KMS-11 (cell line): ENCODE results near the gene CPNE2.

Experiments
- H2AFZ ChIP-seq: fragments of 200-600 bp; sonication (generic); 2 replicates; pipeline ENCODE4 v1.6.1; 2016; ENCODE audit warnings: antibody characterized with exemption, mixed run types, low read depth
- H3K27ac ChIP-seq: fragments of 200-600 bp; sonication (generic); 2 replicates; pipeline ENCODE4 v1.6.1; 2016; ENCODE audit warnings: mild to moderate bottlenecking, mixed run types
- H3K27me3 ChIP-seq: fragments of 200-600 bp; sonication (generic); 2 replicates; pipeline ENCODE4 v1.6.1; 2017; ENCODE audit warnings: mild to moderate bottlenecking, low read depth, mixed run types, moderate library complexity; ENCODE audit not compliant: insufficient read depth
- H3K36me3 ChIP-seq: fragments of 200-600 bp; sonication (generic); 2 replicates; pipeline ENCODE4 v1.6.1; 2017; ENCODE audit warnings: mild to moderate bottlenecking, mixed run types; ENCODE audit not compliant: insufficient read depth
- H3K4me1 ChIP-seq: fragments of 200-600 bp; sonication (generic); 2 replicates; pipeline ENCODE4 v1.6.1; 2016; ENCODE audit warnings: mild to moderate bottlenecking, low read depth, mixed run types; ENCODE audit not compliant: poor library complexity, severe bottlenecking
- H3K4me2 ChIP-seq: fragments of 200-600 bp; sonication (generic); 2 replicates; pipeline ENCODE4 v1.7.0; 2016; ENCODE audit warnings: mild to moderate bottlenecking, mixed run types
- H3K4me3 ChIP-seq: fragments of 200-600 bp; sonication (generic); IDR thresholded peaks from 2 replicates; pipeline ENCODE4 v1.6.1; 2017; ENCODE audit warnings: low read depth, low read length, mixed read lengths; ENCODE audit not compliant: insufficient read depth
- H3K79me2 ChIP-seq: fragments of 200-600 bp; sonication (generic); 2 replicates; pipeline ENCODE4 v1.6.1; 2016; ENCODE audit warnings: low read depth, mixed run types; ENCODE audit not compliant: insufficient read depth
- H3K9ac ChIP-seq: fragments of 200-600 bp; sonication (generic); 2 replicates; pipeline ENCODE4 v1.6.1; 2016; ENCODE audit warnings: mild to moderate bottlenecking, mixed run types
- H4K20me1 ChIP-seq: fragments of 200-600 bp; sonication (generic); 2 replicates; pipeline ENCODE4 v1.6.1; 2016; ENCODE audit warnings: mild to moderate bottlenecking, mixed run types; ENCODE audit not compliant: insufficient read depth
- CTCF ChIP-seq: fragments of 200-600 bp; sonication (generic); conservative IDR thresholded peaks from 2 replicates; pipeline ENCODE4 v1.6.1; 2017; ENCODE audit warnings: low read depth, mild to moderate bottlenecking, antibody characterized with exemption, low read length, moderate library complexity, mixed read lengths

Gene CPNE2

DNA sequence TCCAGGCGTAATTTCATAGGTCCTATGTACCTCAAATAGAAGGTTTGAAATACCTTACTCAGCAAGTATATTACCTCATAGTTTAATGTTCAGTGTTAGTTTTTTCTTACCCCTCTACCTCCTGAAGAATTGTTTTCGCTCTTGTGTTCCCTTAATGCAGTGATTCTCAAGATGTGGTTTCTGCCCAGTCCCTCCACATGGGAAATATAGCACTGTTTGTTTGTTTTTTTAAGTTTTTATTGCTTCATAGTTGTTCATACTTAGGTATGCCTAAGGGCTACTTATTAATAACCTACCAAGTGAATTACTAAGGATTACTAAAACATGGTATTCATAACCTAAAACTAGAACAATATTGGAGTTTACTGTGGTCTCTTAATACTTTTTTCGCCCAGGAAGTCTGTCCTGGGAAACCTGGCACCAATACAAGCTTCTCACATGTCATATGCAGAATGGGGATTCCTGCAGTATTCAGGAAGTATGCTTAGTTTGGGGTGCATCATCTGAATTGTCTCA is 98.7 kb downstream of the CPNE2 start:
- Histone ChIP-seq H3K36me3 (no peaks in the 10 kb centered on the region), H2AFZ (no peak overlapping the region), H3K27me3 (no peaks in the 10 kb centered on the region), H3K27ac (no peak overlapping the region), H3K9ac (no peak overlapping the region), H3K4me1 (peaks cover 60% of the 10 kb centered on the region), H3K79me2 (peaks cover 74% of the 10 kb centered on the region), H3K4me3 (no peak overlapping the region), H3K4me2 (no peak overlapping the region), H4K20me1 (no peaks in the 10 kb centered on the region)
- TF ChIP-seq CTCF = no peak

DNA sequence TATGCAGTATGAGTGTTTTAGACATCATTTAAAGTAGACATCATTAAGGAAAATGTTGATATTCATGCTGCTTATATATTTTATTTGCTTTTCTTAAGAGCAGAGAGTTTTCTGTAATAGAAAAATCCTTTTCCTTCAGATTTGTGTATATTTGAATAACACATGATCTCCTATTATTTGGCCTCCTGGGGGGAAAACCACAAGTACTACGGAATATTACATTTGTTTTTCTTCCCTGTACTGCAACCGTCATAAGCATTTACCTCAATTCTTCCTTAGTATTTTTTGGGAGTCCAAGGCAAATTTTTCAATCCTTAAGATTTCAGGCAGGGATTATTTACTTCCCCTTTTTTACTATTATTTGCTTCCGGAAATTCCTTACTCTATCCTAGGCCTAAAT is 99.8 kb downstream of the CPNE2 start:
- Histone ChIP-seq H3K9ac (no peak overlapping the region), H3K4me1 (peaks cover 60% of the 10 kb centered on the region), H2AFZ (no peak overlapping the region), H3K36me3 (no peaks in the 10 kb centered on the region), H4K20me1 (no peaks in the 10 kb centered on the region), H3K79me2 (peaks cover 71% of the 10 kb centered on the region), H3K27ac (no peak overlapping the region), H3K4me3 (no peak overlapping the region), H3K27me3 (no peaks in the 10 kb centered on the region), H3K4me2 (0 out of 2 replicates have a peak overlapping the region, but pooled peaks have one; percentile 81)
- no peak for TF ChIP-seq CTCF

- TF ChIP-seq CTCF = no peak
- Histone ChIP-seq H3K36me3 (no peaks in the 10 kb centered on the region), H3K79me2 (peaks cover 64% of the 10 kb centered on the region), H3K4me1 (peaks cover 56% of the 10 kb centered on the region), H4K20me1 (no peaks in the 10 kb centered on the region), H3K27me3 (no peaks in the 10 kb centered on the region), H2AFZ (no peak overlapping the region), H3K4me3 (no peak overlapping the region), H3K9ac (no peak overlapping the region), H3K27ac (peak overlapping the region; percentile 26; the same call in 1 of the 2 replicates), H3K4me2 (peak overlapping the region; percentile 81)
Observed at GRCh38 chr16:57192720-57193486, 100.5 kb downstream of the CPNE2 start.

DNA sequence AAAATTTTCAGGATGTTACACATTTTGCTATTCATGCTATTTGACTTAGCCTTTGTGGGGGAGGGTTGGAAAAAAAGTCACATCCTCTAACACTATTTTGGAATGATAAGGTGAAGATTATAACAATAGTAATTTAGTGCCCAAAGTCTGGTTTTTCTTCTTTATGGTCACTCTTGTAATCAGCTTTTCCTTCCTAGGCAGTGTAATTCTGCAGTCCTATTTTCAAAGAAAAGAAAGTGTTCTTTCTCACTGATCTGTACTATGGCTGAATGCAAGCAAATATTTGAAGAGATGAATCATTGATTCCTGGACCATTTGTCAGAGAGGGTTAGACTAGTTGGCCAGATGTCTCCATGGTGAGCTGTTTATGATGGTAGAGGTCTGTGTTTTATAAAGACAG is 102.1 kb downstream of the CPNE2 start:
- Histone ChIP-seq H3K4me1 (peaks cover 49% of the 10 kb centered on the region), H3K36me3 (no peaks in the 10 kb centered on the region), H3K9ac (no peak overlapping the region)

More for the DNA sequence above, 102.1 kb downstream of the CPNE2 start:
- Histone ChIP-seq H3K79me2 (peaks cover 47% of the 10 kb centered on the region), H2AFZ (no peak overlapping the region), H3K4me2 (no peak overlapping the region), H3K4me3 (no peak overlapping the region), H4K20me1 (no peaks in the 10 kb centered on the region), H3K27me3 (no peaks in the 10 kb centered on the region), H3K27ac (no peak overlapping the region; the same call in 1 of the 2 replicates)
- no peak for TF ChIP-seq CTCF
